ENCODE measurements around the gene GCH1.

The GCH1 gene

DNA sequence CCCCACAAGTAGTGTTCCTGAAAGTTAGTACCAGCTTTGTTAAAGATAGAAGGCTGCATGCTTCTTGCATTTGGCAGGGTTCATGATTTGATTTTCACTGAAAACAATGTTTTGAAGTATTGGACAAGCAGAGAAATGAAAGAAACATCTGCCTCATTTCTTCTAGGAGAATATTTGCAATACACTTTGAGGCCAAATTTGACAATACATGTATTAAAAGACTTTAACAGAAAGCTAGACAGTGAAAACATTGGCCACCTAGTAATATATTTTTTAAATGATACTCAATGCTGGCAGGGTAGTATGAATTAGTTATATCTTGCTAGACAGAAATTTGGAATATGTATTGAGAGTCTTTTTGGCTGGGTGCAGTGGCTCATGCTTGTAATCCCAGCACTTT is 68.5 kb downstream of the GCH1 start:
- TF ChIP-seq ZNF274 (IDR thresholded peaks at IDR 0.05; ENCODE audit: low read depth, low read length), result no peak

DNA sequence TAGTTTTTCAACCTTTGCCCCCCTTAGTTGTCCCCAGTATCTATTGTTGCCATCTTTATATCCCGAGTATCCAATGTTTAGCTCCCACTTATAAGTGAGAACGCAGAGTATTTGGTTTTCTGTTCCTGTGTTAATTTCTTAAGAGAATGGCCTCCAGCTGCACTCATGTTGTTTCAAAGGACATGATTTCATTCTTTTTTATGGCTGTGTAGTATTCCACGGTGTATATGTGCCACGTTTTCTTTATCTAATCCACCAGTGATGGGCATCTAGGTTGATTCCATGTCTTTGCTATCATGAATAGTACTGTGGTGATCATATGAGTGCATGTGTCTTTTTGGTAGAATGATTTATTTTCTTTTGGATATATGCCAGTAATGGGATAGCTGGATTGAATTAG is 72.0 kb downstream of the GCH1 start:
- H3K4me3 ChIP-seq (ENCODE audit: low read length), result no peak overlapping the region
- TF ChIP-seq ZNF274 (IDR thresholded peaks at IDR 0.05; ENCODE audit: low read depth, low read length), result no peak

More for the DNA sequence above, 68.5 kb downstream of the GCH1 start:
- H3K4me3 ChIP-seq (ENCODE audit: low read length), result no peak overlapping the region

DNA sequence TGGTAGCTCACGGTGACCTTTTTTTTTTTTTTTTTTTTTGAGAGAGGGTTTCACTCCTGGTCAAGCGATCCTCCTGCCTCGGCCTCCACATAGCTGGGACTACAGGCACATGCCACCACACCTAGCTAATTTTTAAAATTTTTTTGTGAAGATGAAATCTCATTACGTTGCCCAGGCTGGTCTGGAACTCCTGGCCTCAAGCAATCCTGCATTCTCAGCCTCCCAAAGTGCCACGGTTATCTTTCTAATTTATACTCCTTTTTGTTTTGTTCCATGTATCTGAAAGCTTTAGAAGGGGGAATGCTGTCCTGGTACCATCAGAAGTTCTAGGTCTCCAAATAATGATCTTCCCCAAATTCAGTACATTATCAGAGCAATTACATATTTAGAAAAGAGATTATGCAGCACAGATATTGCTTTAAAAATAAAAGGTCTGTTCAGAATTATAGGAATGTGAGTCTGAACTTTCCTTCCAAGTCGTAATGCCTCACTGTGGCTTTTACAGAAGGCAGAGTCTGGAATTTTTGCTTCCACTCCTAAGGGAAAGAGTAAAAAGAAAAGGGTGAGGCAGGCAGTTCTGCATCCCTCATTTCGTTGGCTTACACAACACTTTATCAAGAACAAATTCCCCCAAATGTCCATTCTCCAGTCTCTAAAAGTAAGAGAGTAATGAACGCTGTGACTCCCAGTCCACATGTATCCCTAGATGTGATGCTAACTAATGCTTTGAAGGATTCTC is 73.0 kb downstream of the GCH1 start:
- H3K4me3 ChIP-seq (ENCODE audit: low read length), result no peak overlapping the region
- TF ChIP-seq ZNF274 (IDR thresholded peaks at IDR 0.05; ENCODE audit: low read depth, low read length), result no peak

DNA sequence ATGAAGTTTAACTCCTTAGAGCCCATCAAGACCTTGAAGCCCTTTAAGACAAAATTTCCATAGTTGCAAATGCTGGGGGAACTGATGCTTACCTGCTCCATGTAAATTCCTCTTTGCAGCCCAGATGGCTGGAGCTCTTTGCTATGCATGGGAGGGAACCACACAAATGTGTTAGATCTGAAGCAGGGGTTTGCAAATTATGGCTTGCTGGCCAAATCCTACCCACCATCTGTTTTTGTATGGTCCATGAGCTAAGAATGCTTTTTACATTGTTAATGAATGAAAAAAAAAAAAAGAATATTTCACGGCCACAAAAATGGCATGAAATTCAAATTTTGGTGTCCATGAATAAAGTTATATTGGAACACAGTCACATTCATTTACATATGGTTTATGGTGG is 74.6 kb downstream of the GCH1 start:
- no peak for TF ChIP-seq ZNF274 (IDR thresholded peaks at IDR 0.05; ENCODE audit: low read depth, low read length)
- no peak overlapping the region for H3K4me3 ChIP-seq (ENCODE audit: low read length)

DNA sequence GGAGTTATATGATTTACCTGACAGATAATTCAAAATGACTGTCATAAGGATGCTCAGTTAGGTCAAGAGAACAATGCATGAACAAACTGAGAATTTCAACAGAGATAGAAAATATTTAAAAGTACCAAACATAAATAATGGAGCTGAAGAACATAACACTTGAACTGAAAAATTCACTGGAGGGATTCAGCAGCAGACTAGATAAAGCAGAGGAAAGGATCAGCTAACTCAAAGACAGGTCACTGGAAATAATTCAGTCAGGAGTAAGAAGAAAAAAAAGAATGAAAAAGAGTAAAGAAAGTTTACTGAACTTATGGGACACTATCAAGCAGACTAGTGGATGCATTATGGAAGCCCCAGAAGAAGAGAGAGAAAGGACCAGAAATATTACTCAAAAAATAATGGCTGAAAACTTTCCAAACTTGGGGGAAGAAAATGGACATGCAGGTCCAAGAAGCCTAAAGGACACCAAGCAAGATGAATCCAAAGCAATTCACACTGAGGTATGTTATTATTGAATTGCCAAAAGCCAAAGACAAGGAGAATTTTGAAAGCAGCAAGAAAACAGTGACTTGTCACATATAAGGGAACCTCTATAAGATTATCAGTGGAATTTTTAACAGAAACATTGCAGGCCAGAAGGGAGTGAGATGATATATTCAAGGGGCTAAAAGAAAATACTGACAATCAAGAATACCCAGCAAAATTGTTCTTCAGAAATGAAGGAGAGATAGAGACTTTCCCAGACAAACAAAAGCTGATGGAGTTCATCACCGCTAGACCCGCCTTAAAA is 78.7 kb downstream of the GCH1 start:
- no peak overlapping the region for H3K4me3 ChIP-seq (ENCODE audit: low read length)
- TF ChIP-seq ZNF274 (IDR thresholded peaks at IDR 0.05; ENCODE audit: low read depth, low read length), result no peak

DNA sequence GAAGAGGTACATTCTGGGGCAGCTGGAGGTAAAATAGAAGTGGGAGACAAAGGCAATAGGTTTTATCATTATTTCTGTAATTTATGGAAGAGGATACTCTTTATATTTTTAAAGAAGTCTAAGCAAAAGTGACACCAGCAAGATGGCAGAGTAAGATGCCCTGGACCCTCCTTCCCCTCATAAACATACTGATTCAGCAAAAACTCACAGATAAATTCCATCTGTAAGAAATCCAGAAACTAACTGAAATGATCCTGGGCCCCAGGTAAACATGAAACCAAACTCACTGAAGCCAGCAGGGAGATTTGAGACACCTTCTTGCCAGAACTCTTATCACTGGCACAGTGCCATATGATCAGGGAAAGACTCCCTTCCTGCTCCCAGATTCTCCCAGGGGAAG is 79.9 kb downstream of the GCH1 start:
- no peak for TF ChIP-seq ZNF274 (IDR thresholded peaks at IDR 0.05; ENCODE audit: low read depth, low read length)
- no peak overlapping the region for H3K4me3 ChIP-seq (ENCODE audit: low read length)

DNA sequence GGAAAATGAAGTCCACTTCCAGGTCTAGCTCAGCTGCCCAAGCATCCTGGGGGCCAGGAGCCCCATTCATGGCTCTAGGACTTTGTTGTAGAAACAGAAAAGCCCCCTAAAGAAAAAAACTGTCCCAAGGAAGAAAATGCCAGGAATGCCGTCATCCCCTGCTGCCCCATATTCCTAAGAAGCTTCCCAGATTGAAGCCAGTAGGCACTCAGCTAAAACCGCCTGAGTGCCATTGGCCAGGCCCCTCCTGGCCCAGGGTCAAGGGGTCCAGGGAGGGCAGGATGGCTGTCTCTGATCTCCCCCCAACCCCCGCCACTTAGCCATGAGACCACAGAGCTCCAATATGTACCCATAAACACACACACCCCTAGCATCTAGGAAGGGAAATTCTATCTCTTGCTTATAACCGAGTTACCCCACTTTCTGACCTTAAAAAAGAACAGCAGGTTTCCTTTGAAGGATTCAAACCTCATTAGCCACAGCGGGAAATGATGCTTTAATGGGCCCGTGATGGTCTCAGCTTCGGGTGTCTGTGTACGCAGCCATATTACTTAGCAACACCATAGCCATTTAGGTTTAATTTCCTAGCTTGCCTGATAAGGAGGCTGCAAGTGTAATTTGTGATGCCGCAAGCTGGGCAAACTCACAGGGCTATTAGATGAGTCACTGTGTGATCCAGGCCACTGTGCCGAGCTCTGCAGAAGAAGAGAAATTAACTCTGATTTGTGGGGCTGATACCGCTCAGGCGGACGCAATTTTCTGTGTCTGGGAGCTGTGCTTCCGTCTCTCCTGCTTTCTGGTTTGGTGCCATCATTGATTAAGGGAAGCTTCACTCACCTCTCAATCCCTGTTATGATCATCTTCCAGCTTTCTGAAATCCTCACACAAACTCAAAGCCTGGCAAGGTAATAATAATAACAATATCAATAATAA is 84.2 kb downstream of the GCH1 start:
- no peak for TF ChIP-seq ZNF274 (IDR thresholded peaks at IDR 0.05; ENCODE audit: low read depth, low read length)
- no peak overlapping the region for H3K4me3 ChIP-seq (ENCODE audit: low read length)

DNA sequence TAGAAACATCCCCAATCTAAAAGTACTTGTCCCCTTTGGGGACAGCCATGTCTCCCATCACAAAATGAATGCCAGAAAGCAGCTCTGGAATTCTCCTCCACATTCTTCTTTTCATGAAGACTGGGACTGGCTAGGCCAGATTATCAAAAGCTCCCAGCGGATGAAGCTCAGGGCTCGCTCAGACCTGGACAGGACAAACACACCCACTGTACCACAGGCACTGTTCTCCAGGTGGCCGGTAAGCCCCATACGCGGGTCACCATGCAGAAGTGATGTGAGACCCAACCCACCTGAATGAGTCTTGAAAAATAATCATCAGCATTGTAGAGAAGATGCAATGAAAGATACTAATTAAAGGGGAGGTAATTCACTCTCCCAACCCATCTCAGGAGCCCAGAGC is 85.1 kb downstream of the GCH1 start:
- no peak overlapping the region for H3K4me3 ChIP-seq (ENCODE audit: low read length)
- no peak for TF ChIP-seq ZNF274 (IDR thresholded peaks at IDR 0.05; ENCODE audit: low read depth, low read length)

DNA sequence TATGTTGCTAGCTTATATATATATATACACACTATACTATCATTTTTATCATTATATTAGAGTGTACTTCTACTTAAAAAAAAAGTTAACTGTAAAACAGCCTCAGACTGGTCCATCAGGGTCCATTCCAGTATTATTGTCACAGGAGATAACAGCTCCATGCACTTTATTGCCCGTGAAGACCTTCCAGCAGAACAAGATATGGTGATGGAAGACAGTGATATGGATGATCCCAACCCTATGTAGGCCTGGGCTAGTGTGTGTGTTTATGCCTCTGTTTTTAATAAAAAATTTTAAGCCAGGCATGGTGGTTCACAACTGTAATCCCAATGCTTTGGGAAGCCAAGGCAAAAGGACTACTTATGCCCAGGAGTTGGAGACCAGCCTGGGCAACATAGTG is 86.2 kb downstream of the GCH1 start:
- H3K4me3 ChIP-seq (ENCODE audit: low read length), result no peak overlapping the region
- TF ChIP-seq ZNF274 (IDR thresholded peaks at IDR 0.05; ENCODE audit: low read depth, low read length), result no peak

DNA sequence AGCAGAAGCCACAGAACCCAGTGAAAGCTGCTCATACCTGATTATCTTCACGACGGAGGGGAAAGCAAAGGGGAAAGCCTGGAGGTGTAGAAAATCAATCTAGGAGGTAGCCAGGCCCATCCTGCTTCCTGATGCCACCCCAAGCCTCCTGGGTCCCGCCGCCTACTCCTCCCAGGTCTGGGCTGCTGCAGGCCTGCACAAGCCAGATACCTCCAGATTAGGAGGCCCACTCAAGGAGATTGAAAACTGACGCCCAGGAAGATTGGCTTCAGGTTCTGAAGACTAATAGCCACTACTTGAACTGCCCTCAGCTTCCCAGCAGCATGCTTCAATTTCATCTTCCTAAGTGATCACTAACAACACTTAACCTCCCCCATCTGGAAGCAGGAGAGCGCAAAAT is 87.1 kb downstream of the GCH1 start:
- no peak for TF ChIP-seq ZNF274 (IDR thresholded peaks at IDR 0.05; ENCODE audit: low read depth, low read length)
- H3K4me3 ChIP-seq (ENCODE audit: low read length), result no peak overlapping the region

DNA sequence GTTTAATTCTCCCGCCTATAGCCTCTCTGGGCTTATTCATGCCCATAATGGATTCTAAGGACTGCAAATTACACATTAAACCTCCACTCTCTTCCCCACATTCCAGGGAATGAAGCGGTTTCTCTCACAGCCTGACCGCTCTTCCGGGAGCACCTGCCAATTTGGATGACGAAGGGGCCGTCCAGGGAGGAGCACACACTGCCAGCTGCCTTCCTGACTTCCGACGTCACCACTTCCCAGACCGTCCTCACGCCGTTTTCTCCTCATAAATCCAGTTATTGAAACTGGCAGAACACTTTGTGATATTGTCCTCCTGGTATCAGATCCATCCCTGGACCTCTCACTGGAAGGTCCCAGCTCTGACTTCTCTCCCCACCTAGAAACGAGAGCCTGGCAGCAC is 87.6 kb downstream of the GCH1 start:
- H3K4me3 ChIP-seq (ENCODE audit: low read length), result no peak overlapping the region
- TF ChIP-seq ZNF274 (IDR thresholded peaks at IDR 0.05; ENCODE audit: low read depth, low read length), result no peak

DNA sequence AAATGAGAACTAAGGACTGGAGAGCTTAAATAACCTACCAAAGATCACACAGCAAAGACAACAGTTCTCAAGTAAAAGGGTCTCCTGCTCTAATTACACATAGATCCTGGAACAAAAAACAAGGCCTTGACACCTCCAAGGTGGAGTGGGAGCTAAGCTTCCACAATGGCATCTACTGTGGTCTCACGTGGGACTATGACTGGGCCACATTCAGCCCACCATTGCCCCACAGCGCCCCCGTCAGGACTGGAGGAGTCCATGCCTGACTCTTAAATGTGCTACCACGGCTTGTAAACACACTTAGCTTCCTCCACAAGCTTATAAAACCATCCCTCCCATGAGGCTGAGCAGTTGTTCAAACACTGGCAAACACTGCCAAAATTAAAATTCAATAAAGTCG is 88.5 kb downstream of the GCH1 start:
- no peak for TF ChIP-seq ZNF274 (IDR thresholded peaks at IDR 0.05; ENCODE audit: low read depth, low read length)
- H3K4me3 ChIP-seq (ENCODE audit: low read length), result no peak overlapping the region

DNA sequence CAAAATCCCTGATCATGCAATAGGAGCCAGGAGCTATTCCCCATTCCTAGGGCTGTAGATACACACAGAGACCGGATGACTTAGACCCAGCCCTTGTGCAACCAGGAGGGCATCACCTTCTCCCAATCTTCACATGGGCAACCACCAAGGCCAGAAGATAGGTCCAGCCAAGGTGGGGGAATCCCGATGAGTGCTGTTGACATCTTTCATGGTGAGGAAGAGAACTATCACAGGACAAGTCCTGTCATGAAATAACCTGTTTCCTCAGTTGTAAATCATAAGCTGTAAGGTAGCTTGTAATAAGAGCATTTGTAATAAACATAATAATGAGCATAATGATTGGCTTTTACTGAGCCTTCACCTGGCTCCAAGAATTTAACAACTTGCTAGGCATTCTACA is 89.5 kb downstream of the GCH1 start:
- H3K4me3 ChIP-seq (ENCODE audit: low read length), result no peak overlapping the region
- no peak for TF ChIP-seq ZNF274 (IDR thresholded peaks at IDR 0.05; ENCODE audit: low read depth, low read length)

DNA sequence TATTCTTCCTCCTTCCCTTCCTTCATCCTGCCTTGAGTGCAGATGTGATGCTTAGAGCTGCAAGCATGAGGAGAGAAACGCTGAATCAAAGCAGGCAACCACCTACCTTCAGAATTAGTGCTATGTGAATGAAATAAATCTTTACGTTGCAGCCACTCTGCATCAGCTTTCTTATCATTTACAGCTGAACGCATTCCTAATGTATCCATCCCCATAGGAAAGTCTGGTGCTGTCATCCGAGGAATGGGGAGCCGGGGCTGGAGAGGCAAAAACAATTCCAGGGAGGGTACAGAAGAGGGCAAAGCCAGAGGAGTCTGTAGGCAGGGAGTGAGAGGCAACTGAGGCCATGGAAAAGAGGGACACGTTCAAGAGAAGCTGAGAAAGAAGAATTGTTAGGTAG is 90.0 kb downstream of the GCH1 start:
- no peak overlapping the region for H3K4me3 ChIP-seq (ENCODE audit: low read length)
- no peak for TF ChIP-seq ZNF274 (IDR thresholded peaks at IDR 0.05; ENCODE audit: low read depth, low read length)

Data from GM08714 (cell line).